ENCODE results near the gene KLHL20. TPM values are rescaled to one million over a fixed set of nuclear protein-coding genes. Genes with fewer than 3 reads are reported as not detected.
"Not testable (repeated sequence)": the region's sequence is repeated elsewhere in the genome, so short reads cannot be mapped to it uniquely, and the experiment has no call there.

The KLHL20 gene
- total RNA-seq, 1 experiment from 2014 or later, result 15.3 TPM

GRCh38 chr1:173802961-173803360, 88.2 kb downstream of the KLHL20 start:
- Histone ChIP-seq H4K20me1 (ENCODE audit: insufficient read depth) (0 out of 2 replicates have a peak, but pooled peaks cover 3% of the 10 kb centered on the region), H3K9me2 (ENCODE audit: insufficient read depth) (no peaks in the 10 kb centered on the region), H3K36me3 (ENCODE audit: low read depth) (peaks cover 16% of the 10 kb centered on the region), H3K27me3 (ENCODE audit: insufficient read depth, low read depth) (no peaks in the 10 kb centered on the region), H3K27ac (no peak overlapping the region), H3K9me3 (ENCODE audit: insufficient read depth, low read depth) (no peaks in the 10 kb centered on the region), H3F3A (ENCODE audit: insufficient read depth, low read depth) (peaks cover 3% of the 10 kb centered on the region), H3K4me3 (no peak overlapping the region), H2AFZ (no peak overlapping the region), H3K79me2 (ENCODE audit: low read depth) (no peaks in the 10 kb centered on the region), H3K4me2 (no peak overlapping the region), H3K4me1 (replicated peaks; ENCODE audit: insufficient read depth) (no peaks in the 10 kb centered on the region)
- ChIA-PET POLR2A (ENCODE audit: unreplicated experiment) (interaction anchor here (0.6 kb wide), 1 partner anchor 402 kb away, joined by 5 read pairs; no protein-coding TSS in a partner anchor), CTCF (no interaction called here)
- no peak for DNase-seq
- intact Hi-C loops (cut with micrococcal nuclease; ENCODE audit: unreplicated experiment), result no loop called here
- no peak for TF ChIP-seq EZH2 (IDR thresholded peaks at IDR 0.05; ENCODE audit: low read depth)
- TF ChIP-seq, protein P1, sequence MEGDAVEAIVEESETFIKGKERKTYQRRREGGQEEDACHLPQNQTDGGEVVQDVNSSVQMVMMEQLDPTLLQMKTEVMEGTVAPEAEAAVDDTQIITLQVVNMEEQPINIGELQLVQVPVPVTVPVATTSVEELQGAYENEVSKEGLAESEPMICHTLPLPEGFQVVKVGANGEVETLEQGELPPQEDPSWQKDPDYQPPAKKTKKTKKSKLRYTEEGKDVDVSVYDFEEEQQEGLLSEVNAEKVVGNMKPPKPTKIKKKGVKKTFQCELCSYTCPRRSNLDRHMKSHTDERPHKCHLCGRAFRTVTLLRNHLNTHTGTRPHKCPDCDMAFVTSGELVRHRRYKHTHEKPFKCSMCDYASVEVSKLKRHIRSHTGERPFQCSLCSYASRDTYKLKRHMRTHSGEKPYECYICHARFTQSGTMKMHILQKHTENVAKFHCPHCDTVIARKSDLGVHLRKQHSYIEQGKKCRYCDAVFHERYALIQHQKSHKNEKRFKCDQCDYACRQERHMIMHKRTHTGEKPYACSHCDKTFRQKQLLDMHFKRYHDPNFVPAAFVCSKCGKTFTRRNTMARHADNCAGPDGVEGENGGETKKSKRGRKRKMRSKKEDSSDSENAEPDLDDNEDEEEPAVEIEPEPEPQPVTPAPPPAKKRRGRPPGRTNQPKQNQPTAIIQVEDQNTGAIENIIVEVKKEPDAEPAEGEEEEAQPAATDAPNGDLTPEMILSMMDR (conservative IDR thresholded peaks at IDR 0.05), result no peak
- no TSS peak for BruUV-seq (replicated peaks)

- H3K9me2 ChIP-seq (ENCODE audit: insufficient read depth); H3K36me3 ChIP-seq (ENCODE audit: low read depth); H3K27me3 ChIP-seq (ENCODE audit: insufficient read depth, low read depth); H3K4me2 ChIP-seq; H3F3A ChIP-seq (ENCODE audit: insufficient read depth, low read depth); H3K27ac ChIP-seq; H3K4me1 ChIP-seq (replicated peaks; ENCODE audit: insufficient read depth); H2AFZ ChIP-seq; H3K9me3 ChIP-seq (ENCODE audit: insufficient read depth, low read depth); DNase-seq; BruUV-seq (replicated peaks); H4K20me1 ChIP-seq (ENCODE audit: insufficient read depth); CTCF ChIA-PET; intact Hi-C loops (cut with micrococcal nuclease; ENCODE audit: unreplicated experiment); H3K4me3 ChIP-seq: not testable (repeated sequence)
- peaks cover 59% of the 10 kb centered on the region for H3K79me2 ChIP-seq (ENCODE audit: low read depth)
- POLR2A ChIA-PET (ENCODE audit: unreplicated experiment), result interaction anchor here (0.7 kb wide), 1 partner anchor 99 kb away, joined by 3 read pairs; the partner anchor contains the start of gene KLHL20
Measured at GRCh38 chr1:173813654-173814053, 98.9 kb downstream of the KLHL20 start.

GRCh38 chr1:173818459-173818858, 103.7 kb downstream of the KLHL20 start:
- Histone ChIP-seq H3K4me3 (no peak overlapping the region), H3K36me3 (ENCODE audit: low read depth) (peaks cover 3% of the 10 kb centered on the region; the same call in 1 of the 2 replicates), H3K27me3 (ENCODE audit: insufficient read depth, low read depth) (no peaks in the 10 kb centered on the region), H3K4me1 (replicated peaks; ENCODE audit: insufficient read depth) (peaks cover 17% of the 10 kb centered on the region), H3K9me3 (ENCODE audit: insufficient read depth, low read depth) (no peaks in the 10 kb centered on the region), H4K20me1 (ENCODE audit: insufficient read depth) (no peaks in the 10 kb centered on the region), H3F3A (ENCODE audit: insufficient read depth, low read depth) (no peaks in the 10 kb centered on the region), H2AFZ (no peak overlapping the region), H3K27ac (no peak overlapping the region), H3K9me2 (ENCODE audit: insufficient read depth) (no peaks in the 10 kb centered on the region), H3K4me2 (no peak overlapping the region), H3K79me2 (ENCODE audit: low read depth) (peaks cover 85% of the 10 kb centered on the region)
- ChIA-PET POLR2A (ENCODE audit: unreplicated experiment) (no interaction called here), CTCF (no interaction called here)
- no peak for DNase-seq
- intact Hi-C loops (cut with micrococcal nuclease; ENCODE audit: unreplicated experiment), result no loop called here
- no TSS peak for BruUV-seq (replicated peaks)
- no peak for TF ChIP-seq EZH2 (IDR thresholded peaks at IDR 0.05; ENCODE audit: low read depth)

GRCh38 chr1:173821680-173822079, 106.9 kb downstream of the KLHL20 start:
- no TSS peak for BruUV-seq (replicated peaks)
- H3F3A ChIP-seq (ENCODE audit: insufficient read depth, low read depth), result peaks cover 18% of the 10 kb centered on the region; the same call in 1 of the 2 replicates
- no peak overlapping the region for H3K27ac ChIP-seq
- CTCF ChIA-PET, result interaction anchor here (0.7 kb wide), 1 partner anchor 864 kb away, joined by 8 read pairs; no protein-coding TSS in a partner anchor
- H3K27me3 ChIP-seq (ENCODE audit: insufficient read depth, low read depth), result no peaks in the 10 kb centered on the region
- H4K20me1 ChIP-seq (ENCODE audit: insufficient read depth), result no peaks in the 10 kb centered on the region
- intact Hi-C loops (cut with micrococcal nuclease; ENCODE audit: unreplicated experiment), result no loop called here
- DNase-seq, result no peak
- 0 out of 2 replicates have a peak overlapping the region, but pooled peaks have one; percentile 95 for H3K4me2 ChIP-seq
- peaks cover 3% of the 10 kb centered on the region; the same call in 1 of the 2 replicates for H3K36me3 ChIP-seq (ENCODE audit: low read depth)
- POLR2A ChIA-PET (ENCODE audit: unreplicated experiment), result no interaction called here
- H3K9me3 ChIP-seq (ENCODE audit: insufficient read depth, low read depth), result no peaks in the 10 kb centered on the region
- H3K4me3 ChIP-seq, result no peak overlapping the region; the same call in 1 of the 2 replicates
- H3K9me2 ChIP-seq (ENCODE audit: insufficient read depth), result no peaks in the 10 kb centered on the region
- no peak for TF ChIP-seq EZH2 (IDR thresholded peaks at IDR 0.05; ENCODE audit: low read depth)
- TF ChIP-seq, protein P1 (conservative IDR thresholded peaks at IDR 0.05), result no peak
- peaks cover 66% of the 10 kb centered on the region for H3K79me2 ChIP-seq (ENCODE audit: low read depth)
- H3K4me1 ChIP-seq (replicated peaks; ENCODE audit: insufficient read depth), result peaks cover 17% of the 10 kb centered on the region
- no peak overlapping the region for H2AFZ ChIP-seq

All from PC-9 (cell line).